Activated naive CD8-positive, alpha-beta T cell (primary cell): Measurements from ENCODE around the gene SMC6.

Experiments
- H3K27ac Mint-ChIP-seq: one replicate; pipeline ENCODE4 v1.8.0; 2021; ENCODE audit warnings: mixed read lengths
- H3K27me3 Mint-ChIP-seq: one replicate; pipeline ENCODE4 v1.8.0; 2021; ENCODE audit warnings: mixed read lengths
- H3K36me3 Mint-ChIP-seq: one replicate; pipeline ENCODE4 v1.8.0; 2021; ENCODE audit warnings: mixed read lengths
- H3K4me1 Mint-ChIP-seq: one replicate; pipeline ENCODE4 v1.8.0; 2021; ENCODE audit warnings: low read depth, mixed read lengths
- H3K4me3 Mint-ChIP-seq: one replicate; pipeline ENCODE4 v1.8.0; 2021; ENCODE audit warnings: mild to moderate bottlenecking, mixed read lengths
- H3K9me3 Mint-ChIP-seq: one replicate; pipeline ENCODE4 v1.8.0; 2021; ENCODE audit warnings: low read depth, mixed read lengths

Gene SMC6

GRCh38 chr2:17615147-17615546, 138.5 kb downstream of the SMC6 start:
- Mint-ChIP-seq H3K36me3 (no peaks in the 10 kb centered on the region), H3K27ac (no peak overlapping the region), H3K9me3 (no peaks in the 10 kb centered on the region), H3K4me3 (no peak overlapping the region), H3K27me3 (peaks cover 9% of the 10 kb centered on the region), H3K4me1 (no peaks in the 10 kb centered on the region)

GRCh38 chr2:17614174-17614930, 139.3 kb downstream of the SMC6 start:
- peaks cover 6% of the 10 kb centered on the region for H3K27me3 Mint-ChIP-seq
- no peaks in the 10 kb centered on the region for H3K36me3 Mint-ChIP-seq
- no peaks in the 10 kb centered on the region for H3K4me1 Mint-ChIP-seq
- no peak overlapping the region for H3K4me3 Mint-ChIP-seq
- no peaks in the 10 kb centered on the region for H3K9me3 Mint-ChIP-seq
- H3K27ac Mint-ChIP-seq, result no peak overlapping the region
